HG02840 (cell line): ENCODE measurements around the gene C1QL1.
A peak's percentile ranks its signal among the peaks of the same experiment; 100 is the strongest.
"Not testable (repeated sequence)": the region's sequence is repeated elsewhere in the genome, so short reads cannot be mapped to it uniquely, and the experiment has no call there.

Experiments
- ATAC-seq: cut with Tn5 transposase; IDR thresholded peaks from one replicate; pipeline ENCODE4 v1.9.1; 2021; ENCODE audit warnings: mild to moderate bottlenecking, moderate library complexity, moderate number of reproducible peaks; ENCODE audit not compliant: unreplicated experiment, low FRiP score

C1QL1 gene

GRCh38 chr17:44966348-44967025 lies 1.6 kb downstream of the C1QL1 start:
- ATAC-seq = no peak

GRCh38 chr17:44965481-44966234 lies 2.4 kb downstream of the C1QL1 start:
- no peak for ATAC-seq

DNA sequence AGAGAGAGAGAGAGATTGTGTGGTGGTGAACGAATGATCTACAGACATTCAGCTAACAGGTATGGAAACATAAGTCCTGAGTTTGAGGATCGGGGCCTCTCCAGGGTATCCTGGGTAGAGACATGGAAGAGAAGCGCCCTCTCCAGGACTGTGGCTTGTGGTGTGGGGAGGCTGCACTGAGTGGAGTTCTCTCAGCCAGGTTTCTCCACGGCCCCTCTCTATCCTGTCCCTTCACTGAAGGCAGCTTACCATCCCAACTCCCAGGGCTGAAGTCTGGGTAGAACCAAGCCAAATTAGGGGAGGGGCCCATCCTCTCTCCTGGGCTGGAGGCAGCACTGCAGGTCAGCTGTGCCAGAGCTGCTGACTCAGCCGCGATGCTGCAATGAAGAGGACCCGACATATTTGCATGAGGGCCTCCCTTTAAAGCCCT lies 6.2 kb downstream of the C1QL1 start:
- ATAC-seq = no peak

GRCh38 chr17:44960691-44961090 lies 7.4 kb downstream of the C1QL1 start:
- no peak for ATAC-seq

GRCh38 chr17:44959821-44960531 lies 8.1 kb downstream of the C1QL1 start:
- no peak for ATAC-seq

DNA sequence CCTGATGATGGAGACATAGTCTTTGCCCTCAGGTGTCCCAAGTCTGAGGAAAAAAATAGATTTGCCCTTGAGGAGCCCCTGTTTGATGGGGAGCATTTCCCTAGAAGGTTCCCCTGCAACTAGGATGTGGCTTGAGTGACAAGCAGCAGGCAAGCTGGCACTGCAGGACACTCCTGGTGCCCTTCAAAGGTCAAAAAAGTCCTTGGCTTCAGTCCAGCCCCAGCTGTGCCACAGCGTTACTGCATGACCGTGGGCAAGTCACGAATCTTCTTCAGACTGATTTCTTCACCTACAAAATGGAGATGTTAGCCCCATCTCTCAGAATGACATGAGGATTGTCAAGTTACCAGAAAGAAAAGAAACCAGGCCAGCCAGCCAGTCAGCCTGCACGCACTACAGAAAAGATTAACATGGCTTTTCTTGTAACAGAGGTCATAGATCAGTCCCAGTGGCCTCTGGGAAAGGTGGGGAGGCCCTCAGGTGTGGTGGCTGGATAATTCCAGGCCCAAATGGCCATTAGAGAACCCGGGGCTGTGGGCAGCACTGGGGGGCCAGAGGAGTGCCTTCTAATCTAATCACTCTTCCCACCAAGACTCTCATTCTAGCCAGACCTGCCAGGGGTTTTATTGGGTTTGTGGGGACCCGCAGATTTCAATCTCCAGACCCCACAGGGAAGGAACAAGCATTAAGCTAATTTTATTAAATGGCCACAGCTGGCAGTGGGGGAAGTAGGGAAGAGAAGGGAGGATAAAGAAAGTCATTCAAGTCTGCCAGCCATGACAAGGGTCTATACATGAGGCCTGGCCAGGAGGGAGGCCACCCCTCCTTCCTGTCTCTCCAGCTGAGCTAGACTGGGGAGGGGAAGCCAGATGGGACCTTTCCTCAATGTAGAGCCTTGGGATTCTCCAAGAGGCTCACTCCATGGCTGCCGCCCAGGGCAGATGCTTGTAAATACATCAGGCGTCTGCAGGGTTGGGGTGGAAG lies 10.8 kb downstream of the C1QL1 start:
- ATAC-seq = no peak

GRCh38 chr17:44955674-44956425 lies 12.3 kb downstream of the C1QL1 start:
- ATAC-seq = no peak

DNA sequence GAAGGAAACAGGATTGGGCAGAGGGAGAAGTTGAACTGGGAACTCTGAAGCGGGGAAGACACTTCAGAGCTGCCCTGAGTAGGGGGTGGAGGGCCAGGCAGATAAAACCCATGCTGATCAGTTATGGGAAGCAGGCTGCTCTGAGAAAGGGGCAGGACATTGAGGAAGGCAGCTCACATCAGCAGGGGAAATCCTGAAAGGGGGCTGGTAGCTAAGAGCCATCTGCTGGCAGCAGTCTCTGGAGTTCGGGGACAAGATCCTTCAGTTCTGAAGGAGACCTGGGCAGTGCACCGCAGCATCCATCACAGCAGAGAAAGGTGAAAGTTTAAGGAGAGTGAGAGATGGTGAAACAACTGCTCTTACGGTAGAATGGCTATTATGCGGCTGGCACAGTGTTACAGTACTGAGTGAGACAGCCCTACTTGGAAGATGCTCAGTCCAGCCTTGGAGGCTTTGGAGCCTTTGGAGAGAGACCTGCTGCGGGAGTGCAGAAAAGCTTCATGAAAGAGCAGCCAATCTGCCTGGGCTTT lies 15.1 kb downstream of the C1QL1 start:
- no peak for ATAC-seq

- ATAC-seq = no peak
Measured at GRCh38 chr17:44948315-44948795, 19.7 kb downstream of the C1QL1 start.

DNA sequence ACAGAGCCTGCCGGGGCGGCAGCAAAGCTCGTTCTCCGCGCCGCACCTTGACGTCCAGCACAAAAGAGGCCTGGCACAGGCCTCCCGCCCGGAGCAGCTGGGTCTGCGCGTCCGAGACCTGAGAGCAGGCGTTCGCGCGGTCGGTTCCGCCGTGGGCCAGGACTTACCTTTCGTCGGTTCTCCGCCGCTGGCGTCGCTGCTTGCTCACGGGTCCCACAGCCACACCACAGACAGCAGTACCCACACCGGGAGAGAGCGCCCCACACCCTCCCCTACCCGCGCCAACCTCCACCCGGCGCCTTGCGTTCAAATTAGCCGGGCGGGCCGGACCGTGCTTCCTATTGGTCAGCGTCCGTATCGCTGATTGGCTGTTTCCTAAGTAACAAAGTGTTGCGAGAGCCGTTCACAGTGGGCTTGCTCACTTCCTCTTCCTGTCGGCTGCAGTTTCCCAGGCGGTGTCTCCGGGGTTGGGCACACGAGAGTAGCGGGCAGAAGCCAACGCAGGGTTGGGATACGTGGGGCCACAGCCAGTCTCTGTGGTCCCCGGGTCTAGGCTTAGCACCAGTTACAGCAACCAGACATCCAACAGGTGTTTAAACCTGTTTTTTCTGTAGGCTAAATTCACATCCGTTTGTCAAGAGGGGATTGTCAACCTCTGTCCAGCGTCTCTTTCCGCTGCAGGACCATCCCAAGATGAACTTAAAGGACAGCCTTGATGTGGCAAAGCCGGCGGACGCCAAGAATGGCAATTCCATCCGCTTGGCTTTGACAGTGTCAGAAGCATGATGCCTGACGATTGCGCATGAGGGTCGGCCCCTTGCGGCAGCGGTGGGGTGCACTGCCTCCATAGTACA lies 20.4 kb downstream of the C1QL1 start, which contains the start of gene KIF18B:
Gene KIF18B (minus strand): TSS at position 313 of the 854 bp plus-strand sequence. CDS start 11,429 bp downstream, outside the sequence.
- peak; percentile 92 for ATAC-seq

- ATAC-seq = not testable (repeated sequence)
Measured at GRCh38 chr17:44945652-44946051, 22.5 kb downstream of the C1QL1 start.

- ATAC-seq = no peak
Measured at GRCh38 chr17:44942456-44942855, 25.6 kb downstream of the C1QL1 start.

- ATAC-seq = no peak
Measured at GRCh38 chr17:44941712-44942331, 26.3 kb downstream of the C1QL1 start.

DNA sequence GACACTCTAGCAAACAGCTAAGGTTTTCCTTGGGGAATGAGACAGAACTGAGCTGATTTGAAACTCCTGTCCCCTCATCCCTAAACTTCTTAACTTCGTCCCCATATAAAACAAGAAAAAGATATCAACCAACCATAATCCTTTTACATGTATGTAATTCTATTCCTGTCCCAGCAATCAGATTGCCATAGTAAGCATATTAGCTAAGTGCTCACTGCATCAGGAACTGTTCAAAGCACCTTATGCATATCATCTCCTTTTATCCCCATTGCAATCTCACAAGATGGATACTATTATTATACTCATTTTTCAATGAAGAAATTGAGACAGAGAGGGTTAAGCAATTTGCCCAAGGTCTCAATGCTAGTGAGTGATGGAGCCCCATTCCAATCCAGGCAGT lies 27.3 kb downstream of the C1QL1 start:
- ATAC-seq = no peak

DNA sequence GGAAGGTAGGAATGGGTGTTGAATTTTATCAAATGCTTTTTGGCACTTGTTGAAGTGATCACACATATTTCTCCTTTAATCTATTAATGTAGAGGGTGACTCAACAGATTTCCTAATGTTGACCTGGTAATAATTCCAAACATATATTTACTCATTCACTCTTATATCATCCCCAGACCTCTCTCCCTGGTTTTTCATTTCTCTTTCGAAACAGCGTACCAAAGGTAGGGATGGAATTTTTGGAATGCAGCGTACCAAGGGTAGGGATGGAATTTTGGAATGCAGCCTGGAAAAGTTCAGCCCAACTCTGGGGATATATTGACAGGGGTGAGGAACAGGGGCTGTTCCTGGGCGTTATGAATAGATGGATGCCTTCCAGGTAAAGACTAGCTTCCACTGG lies 27.8 kb downstream of the C1QL1 start:
- ATAC-seq = no peak

- no peak for ATAC-seq
Measured at GRCh38 chr17:44935116-44935515, 33.0 kb downstream of the C1QL1 start.

- no peak for ATAC-seq
Measured at GRCh38 chr17:44934745-44935105, 33.4 kb downstream of the C1QL1 start.
